GM19023 (cell line): ENCODE results near the gene MRPL47.
A peak's percentile ranks its signal among the peaks of the same experiment; 100 is the strongest.

Source experiments
- ATAC-seq: cut with Tn5 transposase; IDR thresholded peaks from one replicate; pipeline ENCODE4 v1.9.1; 2021; ENCODE audit warnings: mild to moderate bottlenecking, moderate library complexity; ENCODE audit not compliant: unreplicated experiment

Gene MRPL47

GRCh38 chr3:179599531-179599930 lies 4.9 kb downstream of the MRPL47 start:
- no peak for ATAC-seq

- ATAC-seq: no peak
Measured at GRCh38 chr3:179591313-179591712, 13.1 kb downstream of the MRPL47 start.

DNA sequence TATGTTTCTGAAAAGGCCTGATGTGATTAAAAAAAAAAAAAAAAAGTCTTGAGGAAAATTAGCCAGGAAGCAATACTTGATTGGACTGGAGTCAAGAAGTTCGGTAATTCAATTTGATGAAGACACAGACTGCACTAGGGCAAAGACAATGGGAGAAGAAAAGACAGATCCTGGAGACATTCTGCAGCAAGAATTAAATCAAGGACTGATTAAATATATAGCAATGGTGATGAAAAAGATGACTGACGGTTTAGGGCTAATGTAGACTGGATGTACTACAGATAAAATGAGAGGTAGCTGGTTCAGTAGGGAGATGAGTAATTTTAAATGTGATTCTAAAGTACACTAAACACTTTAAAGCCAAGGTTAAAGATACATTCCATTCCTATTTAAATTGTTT lies 13.8 kb downstream of the MRPL47 start:
- ATAC-seq: no peak

- no peak for ATAC-seq
Measured at GRCh38 chr3:179589143-179589542, 15.3 kb downstream of the MRPL47 start.

GRCh38 chr3:179580992-179581391 lies 23.4 kb downstream of the MRPL47 start:
- no peak for ATAC-seq

DNA sequence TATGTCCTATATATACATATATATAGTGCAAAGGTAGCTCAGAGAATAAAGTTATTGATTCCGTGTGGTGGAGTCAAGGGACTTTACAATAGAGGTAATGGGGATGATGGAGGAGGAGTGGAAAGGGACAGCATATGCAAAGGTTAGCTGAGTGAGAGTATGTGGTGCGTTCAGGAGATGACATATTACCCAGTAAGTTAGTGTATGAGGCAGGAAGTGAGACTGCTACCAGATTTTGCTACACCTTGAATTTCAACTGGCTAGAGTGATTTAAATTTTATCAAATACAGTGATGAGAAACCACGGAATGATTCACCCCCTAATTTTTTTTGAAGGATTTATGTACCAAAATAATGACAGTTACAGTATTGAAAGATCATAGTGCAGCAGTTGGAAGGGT lies 38.9 kb downstream of the MRPL47 start:
- no peak for ATAC-seq

- ATAC-seq: peak; percentile 49
Measured at GRCh38 chr3:179563271-179563783, 41.1 kb downstream of the MRPL47 start.

DNA sequence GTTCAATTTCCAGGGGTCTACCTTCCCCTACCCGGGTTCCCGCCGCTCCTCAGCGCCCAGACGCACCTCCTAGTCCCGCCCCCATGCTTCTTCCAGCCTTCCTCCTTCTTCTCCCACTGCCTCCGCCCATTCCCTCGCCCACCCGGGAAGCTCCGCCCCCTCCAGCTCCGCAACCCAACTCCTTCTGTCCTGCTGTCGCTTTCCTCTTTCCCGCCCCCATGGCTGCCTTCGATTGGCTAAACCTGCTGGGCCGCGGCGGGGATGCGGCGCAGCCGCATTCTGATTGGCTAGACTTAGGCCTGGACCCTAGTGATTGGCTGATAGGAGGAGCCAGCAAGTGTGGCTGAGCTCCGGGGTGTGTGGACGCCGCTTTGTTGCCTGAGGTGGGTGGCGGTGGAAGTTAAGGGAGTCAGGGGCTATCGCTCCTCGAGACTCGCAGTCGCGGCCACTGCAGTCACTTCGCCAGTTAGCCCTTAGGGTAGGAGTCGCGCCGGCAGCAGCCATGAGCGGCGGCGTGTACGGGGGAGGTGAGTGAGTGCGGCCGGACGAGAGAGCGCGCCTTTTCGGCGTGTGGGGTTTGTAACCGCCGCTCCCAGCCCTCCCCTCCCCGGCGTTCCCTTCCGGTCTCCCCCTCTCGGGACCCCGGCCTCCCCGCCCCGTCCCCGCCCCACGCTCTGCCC lies 41.7 kb downstream of the MRPL47 start, which contains the start of gene ACTL6A:
Gene ACTL6A, plus strand, starts transcription at position 336 of the 680 bp plus-strand sequence. Its CDS starts 167 bp downstream, at position 503.
- peak; percentile 97 for ATAC-seq

DNA sequence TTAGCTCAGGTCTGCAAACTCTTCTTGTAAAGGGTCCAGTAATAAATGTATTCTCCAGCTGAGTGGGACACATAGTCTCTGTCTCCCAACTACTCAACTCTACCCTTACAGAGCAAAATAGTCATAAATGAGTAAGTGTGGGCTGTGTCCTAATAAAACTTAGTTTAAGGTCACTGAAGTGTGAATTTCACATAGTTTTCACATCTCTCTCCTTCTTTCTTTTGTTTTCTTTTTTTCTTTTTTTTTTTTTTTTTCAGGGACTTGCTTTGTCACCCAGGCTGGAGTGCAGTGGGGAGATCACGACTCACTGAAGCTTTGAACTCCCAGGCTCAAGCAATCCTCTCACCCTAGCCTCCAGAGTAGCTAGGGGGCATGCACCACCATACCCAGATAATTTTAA lies 43.6 kb downstream of the MRPL47 start:
- ATAC-seq: no peak

GRCh38 chr3:179558742-179559364 lies 45.6 kb downstream of the MRPL47 start:
- no peak for ATAC-seq

GRCh38 chr3:179551349-179552105 lies 52.9 kb downstream of the MRPL47 start:
- ATAC-seq: no peak

- ATAC-seq: no peak
Measured at GRCh38 chr3:179546814-179547241, 57.6 kb downstream of the MRPL47 start.

DNA sequence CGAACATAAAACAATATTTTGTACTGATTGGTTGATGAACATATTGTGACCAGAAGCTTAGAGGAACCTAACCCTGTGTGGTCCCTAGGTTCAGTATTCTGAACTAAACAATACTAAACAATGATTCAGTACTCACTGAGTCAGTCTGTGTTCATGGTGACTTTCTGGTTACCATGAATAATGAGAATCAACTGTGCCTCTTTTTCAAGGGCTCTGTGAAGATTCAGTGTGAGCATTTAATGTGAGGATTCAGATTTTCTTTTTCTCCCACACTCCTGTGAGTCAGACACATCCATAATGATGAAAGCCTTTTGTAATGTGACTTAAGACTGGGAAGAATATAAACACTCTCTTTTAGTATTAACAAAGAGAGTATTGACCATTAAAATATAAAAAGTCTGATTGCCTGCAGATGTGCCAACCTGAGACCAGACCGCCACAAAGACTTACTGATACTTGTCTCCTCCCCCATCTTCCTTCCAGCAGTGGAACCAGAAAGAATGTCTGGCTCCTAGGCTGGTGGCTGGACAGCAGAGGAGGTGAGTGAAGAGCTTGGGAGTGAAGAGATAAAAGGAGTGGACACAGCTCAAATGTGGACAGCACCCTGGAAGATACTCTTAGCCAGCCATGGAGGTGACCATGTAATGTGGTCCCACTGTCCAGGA lies 59.3 kb downstream of the MRPL47 start:
- no peak for ATAC-seq

DNA sequence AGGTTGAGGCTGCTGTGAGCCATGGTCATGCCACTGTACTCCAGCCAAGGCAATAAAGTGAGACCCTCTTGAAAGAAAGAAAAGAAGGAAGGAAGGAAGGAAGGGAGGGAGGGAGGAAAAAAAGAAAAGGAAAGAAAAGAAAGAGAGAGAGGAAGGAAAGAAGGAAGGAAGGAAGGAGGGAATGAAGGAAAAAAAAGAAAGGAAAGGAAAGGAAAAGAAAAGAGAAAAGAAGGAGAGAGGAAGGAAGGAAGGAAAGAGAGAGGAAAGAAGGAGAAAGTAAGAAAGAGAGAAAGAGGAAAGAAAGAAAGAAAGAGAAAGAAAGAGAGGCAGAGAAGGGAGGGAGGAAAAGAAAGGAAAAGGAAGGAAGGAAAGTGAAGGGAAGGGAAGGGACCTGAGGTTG lies 62.1 kb downstream of the MRPL47 start:
- no peak for ATAC-seq

GRCh38 chr3:179541596-179541995 lies 62.8 kb downstream of the MRPL47 start:
- ATAC-seq: no peak

DNA sequence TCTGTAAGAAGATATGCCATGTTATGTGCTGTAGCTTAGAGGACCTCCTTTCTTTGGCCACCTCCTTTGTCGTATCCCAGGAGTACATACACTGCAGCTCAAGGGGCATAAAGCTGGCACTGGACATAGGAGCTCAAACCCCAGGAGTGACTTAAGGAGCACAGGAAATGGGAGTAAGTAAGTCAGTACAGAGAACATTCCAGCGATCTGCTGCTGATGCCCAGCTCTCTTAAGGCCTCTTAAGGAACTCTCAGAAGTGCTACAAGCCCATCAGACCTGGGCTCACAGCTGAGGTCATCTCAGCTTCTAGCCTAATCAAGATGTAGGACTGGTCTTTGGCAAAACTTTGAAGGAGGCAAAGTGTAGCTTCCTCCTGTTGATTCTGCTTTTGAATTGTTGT lies 63.3 kb downstream of the MRPL47 start:
- no peak for ATAC-seq
